Pancreas (tissue), 10 donors: Measurements from ENCODE around the gene FHOD3. TPM values are rescaled to one million over a fixed set of nuclear protein-coding genes. Genes with fewer than 3 reads are reported as not detected.
A peak's percentile ranks its signal among the peaks of the same experiment; 100 is the strongest.

Source experiments
- ATAC-seq, 4 donors: fragments of 200-7000 bp; cut with Tn5 transposase; one replicate each; pipeline versions ENCODE4 v1.8.0 to v1.9.1; 2020; ENCODE audit warnings: mild to moderate bottlenecking in 4 of 4, moderate library complexity in 4 of 4
- DNase-seq, 6 donors: peaks; one replicate each; pipeline ENCODE4 v3.0.0-alpha.2; 2020
- FAIRE-seq: peaks from 2 replicates; lab custom pipeline; 2012; peaks lifted over from hg19 to GRCh38; lab: Jason Lieb, UNC
- H3K27ac ChIP-seq, 4 donors: fragments of 200-600 bp; sonication (generic); 1 replicate in 3 of 4; 2 replicates in 1 of 4; pipeline versions ENCODE4 v1.5.0 to v1.8.0; 2020
- H3K27me3 ChIP-seq, 4 donors: fragments of 200-600 bp; one replicate each; pipeline ENCODE4 v1.8.0; 2021
- H3K36me3 ChIP-seq, 3 donors: fragments of 200-600 bp; sonication (generic) in 1 of 3; one replicate each; pipeline versions ENCODE4 v1.5.0 to v1.8.0; 2020 to 2021
- H3K4me1 ChIP-seq, 3 donors: fragments of 200-600 bp; one replicate each; pipeline ENCODE4 v1.8.0; 2021
- H3K4me3 ChIP-seq, 4 donors: fragments of 200-600 bp; sonication (generic) in 2 of 4; one replicate each; pipeline versions ENCODE4 v1.5.0 to v1.8.0; 2020 to 2021
- H3K9me3 ChIP-seq, 4 donors: fragments of 200-600 bp; one replicate each; pipeline ENCODE4 v1.8.0; 2021
- WGBS, 2 donors: extraction: QIAGEN DNeasy Blood & Tissue Kit; methylation state at CpG; one replicate each; pipeline ENCODE4 v1.1.7; 2013; 5-methylcytosine and 5-hydroxymethylcytosine counted together
- intact Hi-C, 3 donors: fragments of 100-400 bp; cut with DNase I; formaldehyde crosslinking; loops; one replicate each; pipeline versions ENCODE4 v1.11.1 to v1.14.2; 2022
- polyA plus RNA-seq, 2 donors: library from polyadenylated mRNA; stranded (reverse); fragments of 200-250 nt; gene quantifications; one replicate each; pipeline ENCODE4 v1.2.3, GENCODE V29; 2013
- total RNA-seq, 6 donors: library from RNA; stranded (reverse); fragmentation: NEBNext Ultra II Directional in 4 of 6; extraction: Animal tissue kit (Norgen Biotek cat#: 25700) in 4 of 6; gene quantifications; one replicate each; pipeline versions ENCODE4 v1.2.1 to v1.2.4, GENCODE V29; 2021 to 2023
- TF ChIP-seq, protein P1 (sequence below), 4 donors: fragments of 200-600 bp; sonication (generic) in 3 of 4; IDR thresholded peaks; one replicate each; pipeline versions ENCODE4 v1.5.0 to v1.8.0; 2021; ENCODE audit warnings: antibody characterized with exemption in 4 of 4
- donor health status: healthy with polysubstance abuse.
- donor health status: DM: no; HTN: no; CAD: no; lungs with moderate emphysema.
- donor health status: DM: no; HTN: no; CAD: no.
- donor health status: control.
- donor health status: control.
- donor health status: Bipolar disorder and iron deficiency.
- donor health status: DM: yes; HTN: yes; CAD: no.
- donor health status: DM: no; HTN: no; CAD: no.
- donor health status: DM: no; HTN: no; CAD: no.
- donor health status: DM: yes; HTN: yes; CAD: no.

The FHOD3 gene
- total and polyA plus RNA-seq, 8 donors: 0.25 to 4.3 (median 1.2) TPM

DNA sequence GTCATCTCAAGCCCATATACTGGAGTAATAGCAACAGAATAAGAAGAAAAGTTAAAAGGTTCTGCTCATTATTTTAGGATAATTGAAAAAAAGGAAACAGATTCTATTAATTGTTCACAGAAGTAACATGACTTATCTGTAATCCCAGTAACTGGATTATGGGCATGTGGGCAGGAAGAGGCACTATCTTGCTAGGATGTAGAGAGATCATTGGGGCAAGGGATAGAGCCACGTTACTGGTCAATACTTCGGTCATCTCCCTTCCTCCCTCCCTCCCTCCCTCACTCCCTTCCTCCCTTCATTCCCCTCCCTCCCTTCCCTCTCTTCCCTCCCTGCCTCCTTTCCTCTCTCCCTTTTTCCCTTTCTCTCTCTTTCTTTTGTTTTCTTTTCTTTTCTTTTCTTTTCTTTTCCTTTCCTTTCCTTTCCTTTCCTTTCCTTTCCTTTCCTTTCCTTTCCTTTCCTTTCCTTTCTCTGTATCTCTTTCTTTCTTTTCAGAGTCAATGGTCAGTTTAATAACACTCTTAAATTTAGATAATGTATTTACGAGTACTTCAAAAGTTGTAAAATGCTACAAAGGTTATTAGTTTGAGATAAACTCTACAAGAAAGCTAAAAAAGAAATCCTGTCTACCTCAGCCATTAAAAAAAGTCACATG is 82.8 kb downstream of the FHOD3 start:
- FAIRE-seq (no peak), DNase-seq (no peak), ATAC-seq (no peak)
- intact Hi-C loops: no loop called here
- 78 to 84% methylated on average over 3 of the region's 3 CpGs for WGBS, 2 donors
- Histone ChIP-seq H3K9me3 (no peaks in the 10 kb centered on the region), H3K4me3 (no peak overlapping the region), H3K27ac (no peak overlapping the region), H3K27me3 (no peaks in the 10 kb centered on the region), H3K36me3 (no peaks in the 10 kb centered on the region), H3K4me1 (no peaks in the 10 kb centered on the region)
- TF ChIP-seq, protein P1, sequence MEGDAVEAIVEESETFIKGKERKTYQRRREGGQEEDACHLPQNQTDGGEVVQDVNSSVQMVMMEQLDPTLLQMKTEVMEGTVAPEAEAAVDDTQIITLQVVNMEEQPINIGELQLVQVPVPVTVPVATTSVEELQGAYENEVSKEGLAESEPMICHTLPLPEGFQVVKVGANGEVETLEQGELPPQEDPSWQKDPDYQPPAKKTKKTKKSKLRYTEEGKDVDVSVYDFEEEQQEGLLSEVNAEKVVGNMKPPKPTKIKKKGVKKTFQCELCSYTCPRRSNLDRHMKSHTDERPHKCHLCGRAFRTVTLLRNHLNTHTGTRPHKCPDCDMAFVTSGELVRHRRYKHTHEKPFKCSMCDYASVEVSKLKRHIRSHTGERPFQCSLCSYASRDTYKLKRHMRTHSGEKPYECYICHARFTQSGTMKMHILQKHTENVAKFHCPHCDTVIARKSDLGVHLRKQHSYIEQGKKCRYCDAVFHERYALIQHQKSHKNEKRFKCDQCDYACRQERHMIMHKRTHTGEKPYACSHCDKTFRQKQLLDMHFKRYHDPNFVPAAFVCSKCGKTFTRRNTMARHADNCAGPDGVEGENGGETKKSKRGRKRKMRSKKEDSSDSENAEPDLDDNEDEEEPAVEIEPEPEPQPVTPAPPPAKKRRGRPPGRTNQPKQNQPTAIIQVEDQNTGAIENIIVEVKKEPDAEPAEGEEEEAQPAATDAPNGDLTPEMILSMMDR (IDR thresholded peaks at IDR 0.05): no peak

DNA sequence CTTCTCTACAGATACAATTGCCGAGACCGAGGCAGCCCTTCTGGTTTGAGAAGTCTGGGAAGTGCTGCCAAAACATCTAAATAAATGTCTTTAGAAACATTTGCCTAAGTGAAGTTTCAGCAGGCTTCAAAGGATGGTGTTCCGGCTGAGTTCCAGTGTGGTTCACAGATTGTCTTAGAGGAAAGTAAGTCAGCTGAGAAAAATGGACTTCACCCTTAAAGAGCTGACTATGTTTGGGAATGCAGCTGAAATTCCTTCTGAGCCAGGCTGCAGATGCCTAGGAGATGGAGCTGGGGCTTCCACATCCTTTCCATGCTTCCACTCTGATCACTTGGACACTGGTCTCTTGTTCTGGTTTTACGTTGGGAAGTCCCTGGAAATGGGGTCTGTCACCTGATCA is 83.6 kb downstream of the FHOD3 start:
- TF ChIP-seq, protein P1 (IDR thresholded peaks at IDR 0.05): no peak
- H3K36me3 ChIP-seq: no peaks in the 10 kb centered on the region
- no peaks in the 10 kb centered on the region for H3K4me1 ChIP-seq
- FAIRE-seq: no peak
- ATAC-seq: no peak
- intact Hi-C loops: no loop called here
- H3K27ac ChIP-seq: no peak overlapping the region
- H3K4me3 ChIP-seq: no peak overlapping the region
- H3K9me3 ChIP-seq: no peaks in the 10 kb centered on the region
- DNase-seq: no peak
- 84 to 85% methylated on average over 4 of the region's 4 CpGs for WGBS, 2 donors
- no peaks in the 10 kb centered on the region for H3K27me3 ChIP-seq

DNA sequence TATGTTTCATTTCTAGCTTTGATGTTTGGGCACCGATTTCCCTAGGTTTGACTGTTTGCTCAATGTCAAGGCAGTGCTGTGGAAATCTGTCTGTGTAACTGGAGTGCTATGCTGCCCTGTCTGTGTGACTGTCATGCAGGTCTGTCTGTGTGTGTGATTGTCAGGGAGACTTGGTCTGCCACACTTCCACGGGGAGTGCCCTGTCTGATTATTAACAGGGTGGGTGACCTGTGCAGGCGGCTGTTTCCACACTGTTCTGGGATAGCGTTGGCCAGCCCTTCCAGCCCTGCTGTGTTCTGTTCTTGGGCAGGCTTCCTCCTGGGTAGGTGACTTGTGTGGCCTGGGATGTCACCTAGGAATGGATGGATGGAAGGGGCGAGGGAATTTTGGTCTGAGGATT is 85.3 kb downstream of the FHOD3 start:
- ATAC-seq: peak in 1 of 4 donors; percentile 66
- no peak for DNase-seq
- no peaks in the 10 kb centered on the region for H3K27me3 ChIP-seq

DNA sequence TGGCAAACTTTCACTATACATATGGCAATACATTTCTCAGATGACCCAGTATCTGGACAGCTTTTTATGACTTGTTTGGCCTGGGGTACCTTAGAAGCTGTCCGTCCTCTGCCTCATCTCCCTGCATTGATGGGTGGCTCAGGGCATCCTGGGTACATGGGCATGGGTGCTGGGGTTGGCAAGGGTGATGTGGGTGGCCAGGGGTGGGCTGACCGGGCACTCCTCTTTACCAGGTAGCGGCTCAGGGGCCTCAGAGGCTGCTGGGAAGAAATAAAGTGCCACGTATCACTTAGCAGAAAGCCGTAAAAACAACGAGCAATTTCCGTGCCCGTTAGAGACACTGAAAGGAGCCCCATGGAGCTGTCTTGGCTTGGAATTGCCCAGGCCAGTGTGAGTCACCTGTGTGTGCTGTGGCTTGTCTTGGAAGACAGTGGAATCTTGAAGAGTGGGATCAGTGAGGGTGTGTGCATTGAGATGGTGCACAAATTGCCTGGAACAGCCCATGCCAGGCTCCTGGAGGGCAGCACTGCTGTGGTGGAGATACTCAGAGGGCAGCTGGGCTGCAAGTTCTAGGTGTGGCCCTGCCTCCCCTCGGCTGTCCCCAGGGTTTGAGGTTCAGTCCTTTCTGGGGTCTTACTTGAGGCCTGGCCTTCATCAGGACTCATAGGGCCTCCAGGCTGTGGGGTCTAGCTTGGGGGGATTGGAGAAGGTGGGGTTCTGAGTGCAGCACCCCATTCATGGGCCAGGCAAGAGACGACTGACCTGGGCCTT is 88.8 kb downstream of the FHOD3 start:
- no peak overlapping the region for H3K4me3 ChIP-seq
- no peak overlapping the region for H3K27ac ChIP-seq
- DNase-seq (no peak), ATAC-seq (no peak), FAIRE-seq (no peak)
- H3K4me1 ChIP-seq: no peaks in the 10 kb centered on the region
- TF ChIP-seq, protein P1 (IDR thresholded peaks at IDR 0.05): no peak
- WGBS, 2 donors: 88 to 89% methylated on average over 10 of the region's 10 CpGs
- no peaks in the 10 kb centered on the region for H3K36me3 ChIP-seq
- H3K9me3 ChIP-seq: no peaks in the 10 kb centered on the region
- H3K27me3 ChIP-seq: no peaks in the 10 kb centered on the region
- intact Hi-C loops: no loop called here

More for the DNA sequence above, 85.3 kb downstream of the FHOD3 start:
- WGBS, 2 donors: 43 to 62% methylated on average over 5 of the region's 5 CpGs
- Histone ChIP-seq H3K9me3 (no peaks in the 10 kb centered on the region), H3K27ac (no peak overlapping the region), H3K4me3 (no peak overlapping the region), H3K4me1 (no peaks in the 10 kb centered on the region), H3K36me3 (no peaks in the 10 kb centered on the region)
- TF ChIP-seq, protein P1 (IDR thresholded peaks at IDR 0.05): no peak
- FAIRE-seq: no peak
- intact Hi-C loops: no loop called here

DNA sequence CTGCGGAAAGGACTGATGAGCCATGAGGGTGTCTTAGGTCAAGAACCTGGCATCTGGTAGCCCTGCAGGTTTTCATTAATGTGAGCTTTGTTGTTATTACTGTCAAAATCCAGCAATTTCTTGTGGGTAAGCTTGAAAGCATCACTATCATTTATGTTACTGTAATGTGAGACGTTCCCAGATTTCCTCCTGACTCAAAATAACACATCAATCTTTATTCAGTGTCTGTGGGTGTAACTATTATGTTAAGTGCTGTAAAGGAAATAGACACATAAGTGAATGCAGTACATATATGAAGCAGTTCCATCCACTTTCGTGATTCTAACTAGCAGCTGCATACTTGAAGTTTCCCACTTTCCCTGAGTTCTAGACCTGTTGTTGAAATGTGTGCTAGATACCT is 89.8 kb downstream of the FHOD3 start:
- Histone ChIP-seq H3K27ac (no peak overlapping the region), H3K27me3 (no peaks in the 10 kb centered on the region), H3K4me3 (no peak overlapping the region), H3K9me3 (no peaks in the 10 kb centered on the region), H3K36me3 (no peaks in the 10 kb centered on the region), H3K4me1 (no peaks in the 10 kb centered on the region)
- 74% methylated on average over 3 of the region's 3 CpGs for WGBS, 2 donors
- ATAC-seq (no peak), FAIRE-seq (no peak), DNase-seq (no peak)
- TF ChIP-seq, protein P1 (IDR thresholded peaks at IDR 0.05): no peak
- intact Hi-C loops: no loop called here
